Hepatocyte (in vitro differentiated cells): ENCODE results near the gene SIT1. TPM values are rescaled to one million over a fixed set of nuclear protein-coding genes. Genes with fewer than 3 reads are reported as not detected.

ENCODE experiments used
- DNase-seq: peaks from one replicate; pipeline ENCODE4 v3.0.0-alpha.2; 2016; ENCODE audit warnings: low spot score
- H2AFZ ChIP-seq: fragments of 200-600 bp; sonication (generic); 2 replicates; pipeline ENCODE4 v1.6.0; 2016; ENCODE audit warnings: antibody characterized with exemption, mild to moderate bottlenecking
- H3K27ac ChIP-seq: fragments of 200-600 bp; sonication (generic); 2 replicates; pipeline ENCODE4 v1.5.1; 2016; ENCODE audit warnings: mild to moderate bottlenecking
- H3K27me3 ChIP-seq: fragments of 200-600 bp; sonication (generic); 2 replicates; pipeline ENCODE4 v1.6.1; 2016
- H3K36me3 ChIP-seq: fragments of 200-600 bp; sonication (generic); replicated peaks from 2 replicates; pipeline ENCODE4 v1.5.1; 2016; ENCODE audit warnings: low read depth; ENCODE audit not compliant: insufficient read depth
- H3K4me1 ChIP-seq: fragments of 200-600 bp; sonication (generic); 2 replicates; pipeline ENCODE4 v1.5.1; 2016; ENCODE audit warnings: mild to moderate bottlenecking, moderate library complexity; ENCODE audit not compliant: insufficient read depth
- H3K4me2 ChIP-seq: fragments of 200-600 bp; sonication (generic); 2 replicates; pipeline ENCODE4 v1.6.0; 2016
- H3K4me3 ChIP-seq: fragments of 200-600 bp; sonication (generic); 2 replicates; pipeline ENCODE4 v1.5.1; 2016; ENCODE audit warnings: mild to moderate bottlenecking
- H3K79me2 ChIP-seq: fragments of 200-600 bp; sonication (generic); 2 replicates; pipeline ENCODE4 v1.6.0; 2017; ENCODE audit warnings: mild to moderate bottlenecking
- H3K9me2 ChIP-seq: fragments of 200-600 bp; sonication (generic); replicated peaks from 2 replicates; pipeline ENCODE4 v1.6.0; 2017; ENCODE audit warnings: mild to moderate bottlenecking; ENCODE audit not compliant: insufficient read depth
- H3K9me3 ChIP-seq: fragments of 200-600 bp; sonication (generic); 2 replicates; pipeline ENCODE4 v1.5.1; 2016; ENCODE audit warnings: low read depth, mild to moderate bottlenecking
- H4K20me1 ChIP-seq: fragments of 200-600 bp; sonication (generic); 2 replicates; pipeline ENCODE4 v1.6.0; 2016; ENCODE audit warnings: mild to moderate bottlenecking; ENCODE audit not compliant: insufficient read depth, poor library complexity, severe bottlenecking
- CTCF ChIP-seq: fragments of 200-600 bp; sonication (generic); IDR thresholded peaks from 2 replicates; pipeline ENCODE4 v1.5.1; 2016; ENCODE audit warnings: antibody characterized with exemption, mild to moderate bottlenecking; ENCODE audit not compliant: poor library complexity
- EZH2 ChIP-seq: fragments of 200-600 bp; sonication (generic); IDR thresholded peaks from 2 replicates; pipeline ENCODE4 v1.6.1; 2016; ENCODE audit warnings: antibody characterized with exemption, mild to moderate bottlenecking, borderline replicate concordance
- EZH2phosphoT487 ChIP-seq: fragments of 200-600 bp; sonication (generic); IDR thresholded peaks from one replicate; pipeline ENCODE4 v1.6.1; 2018; ENCODE audit warnings: antibody characterized with exemption, mild to moderate bottlenecking, low read depth, moderate library complexity; ENCODE audit not compliant: unreplicated experiment, severe bottlenecking
- WGBS: methylation state at CpG from one replicate; pipeline ENCODE4 v1.1.6; 2016; ENCODE audit warnings: low lambda C conversion rate; ENCODE audit errors: missing lambda C conversion rate; 5-methylcytosine and 5-hydroxymethylcytosine counted together
- polyA plus RNA-seq: library from polyadenylated mRNA; unstranded; fragments of >200 nt; fragmentation: Nextera tagmentation; extraction: Ambion mirVana; gene quantifications from 2 replicates; pipeline ENCODE4 v1.2.1, GENCODE V29; 2016
- total RNA-seq: library from RNA; depleted of rRNA; stranded (reverse); fragments of >200 nt; gene quantifications from 2 replicates; pipeline ENCODE4 v1.2.3, GENCODE V29; 2014

The SIT1 gene
- total and polyA plus RNA-seq, 2 experiments from 2014 or later: not detected

- H3K27ac ChIP-seq: no peak overlapping the region
- H3K79me2 ChIP-seq: peaks cover 3% of the 10 kb centered on the region
- H4K20me1 ChIP-seq: no peaks in the 10 kb centered on the region
- no peaks in the 10 kb centered on the region for H3K9me3 ChIP-seq
- no peaks in the 10 kb centered on the region for H3K36me3 ChIP-seq
- H2AFZ ChIP-seq: no peak overlapping the region
- peaks cover 13% of the 10 kb centered on the region for H3K4me1 ChIP-seq
- H3K4me3 ChIP-seq: no peak overlapping the region
- H3K9me2 ChIP-seq: no peaks in the 10 kb centered on the region
- DNase-seq: no peak
- no peaks in the 10 kb centered on the region for H3K27me3 ChIP-seq
- H3K4me2 ChIP-seq: no peak overlapping the region
- WGBS: 97% methylated on average over 10 of the region's 10 CpGs
- TF ChIP-seq EZH2 (no peak), EZH2phosphoT487 (no peak), CTCF (no peak)
These were observed 34.2 kb upstream of the SIT1 start for GRCh38 chr9:35684921-35685320.

- Histone ChIP-seq H3K9me2 (no peaks in the 10 kb centered on the region), H3K79me2 (no peaks in the 10 kb centered on the region), H3K4me2 (no peak overlapping the region), H3K36me3 (no peaks in the 10 kb centered on the region), H3K27me3 (no peaks in the 10 kb centered on the region), H3K4me1 (peaks cover under 1% of the 10 kb centered on the region), H4K20me1 (no peaks in the 10 kb centered on the region), H3K27ac (no peak overlapping the region), H3K9me3 (no peaks in the 10 kb centered on the region), H2AFZ (no peak overlapping the region), H3K4me3 (no peak overlapping the region)
- WGBS: 87% methylated on average over 2 of the region's 2 CpGs
- no peak for TF ChIP-seq EZH2
- no peak for TF ChIP-seq CTCF
- TF ChIP-seq EZH2phosphoT487: no peak
- DNase-seq: no peak
These were observed 32.6 kb upstream of the SIT1 start for GRCh38 chr9:35683323-35683722.

DNA sequence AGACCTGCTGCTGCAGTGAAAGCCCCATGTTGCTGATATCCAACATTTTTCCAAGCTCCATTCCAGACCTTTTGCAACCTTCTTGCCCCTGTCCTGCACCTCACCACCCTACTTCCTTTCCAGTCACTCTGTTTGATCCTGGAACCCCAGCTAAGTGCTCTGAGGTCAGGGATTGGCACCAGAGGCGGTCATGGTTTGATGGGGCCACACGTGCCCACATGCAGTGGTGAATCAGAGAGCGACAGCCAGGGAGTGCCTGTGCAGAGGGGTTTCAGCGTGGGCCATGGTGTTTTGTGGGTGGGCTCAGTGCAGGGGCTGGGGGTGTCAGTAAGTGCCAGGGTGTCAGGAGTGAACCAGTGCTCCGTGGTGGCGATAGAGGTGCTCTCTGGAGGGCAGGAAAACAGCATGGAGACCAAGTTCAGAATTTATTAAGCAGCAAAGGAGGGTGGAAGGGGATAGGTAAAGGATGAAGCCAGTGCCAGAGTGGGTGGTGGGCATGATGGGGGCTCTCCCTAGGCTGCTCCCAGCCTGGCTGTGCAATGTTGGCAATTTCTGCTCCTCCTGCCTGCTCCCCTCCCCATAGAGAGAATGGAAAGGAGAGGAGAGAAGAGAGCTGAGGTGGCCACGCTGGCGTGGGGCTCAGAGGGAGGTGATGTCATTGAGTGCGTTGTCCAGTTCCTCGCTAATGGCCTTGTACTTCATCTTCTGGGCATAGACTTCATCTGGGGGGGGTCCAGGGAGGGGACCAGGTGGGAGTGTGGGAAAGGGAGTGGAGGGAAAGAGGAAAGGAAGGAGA is 32.0 kb upstream of the SIT1 start:
- Histone ChIP-seq H4K20me1 (no peaks in the 10 kb centered on the region), H2AFZ (no peak overlapping the region), H3K27me3 (no peaks in the 10 kb centered on the region), H3K27ac (no peak overlapping the region), H3K4me1 (no peaks in the 10 kb centered on the region), H3K4me3 (no peak overlapping the region), H3K79me2 (no peaks in the 10 kb centered on the region), H3K9me3 (no peaks in the 10 kb centered on the region), H3K9me2 (no peaks in the 10 kb centered on the region), H3K4me2 (no peak overlapping the region), H3K36me3 (no peaks in the 10 kb centered on the region)
- no peak for TF ChIP-seq EZH2
- no peak for TF ChIP-seq CTCF
- no peak for TF ChIP-seq EZH2phosphoT487
- DNase-seq: no peak
- WGBS: 95% methylated on average over 10 of the region's 10 CpGs
